OCI-LY1 (cell line): ENCODE data around the gene MAP2K1.

ENCODE experiments used
- H2AFZ ChIP-seq: fragments of 200-600 bp; sonication (generic), shearing (Covaris generic); 2 replicates; pipeline ENCODE4 v1.6.0; 2014; ENCODE audit warnings: antibody characterized with exemption, mild to moderate bottlenecking, low read length
- H3F3A ChIP-seq: fragments of 200-600 bp; sonication (generic), shearing (Covaris generic); 2 replicates; pipeline ENCODE4 v1.6.0; 2014; ENCODE audit warnings: mild to moderate bottlenecking, antibody characterized with exemption, low read length, moderate library complexity; ENCODE audit not compliant: insufficient read depth
- H3K27ac ChIP-seq: fragments of 200-600 bp; sonication (generic); 2 replicates; pipeline ENCODE4 v1.5.1; 2014; ENCODE audit warnings: low read length, mixed run types, mild to moderate bottlenecking, low read depth; ENCODE audit not compliant: poor library complexity, severe bottlenecking
- H3K27me3 ChIP-seq: fragments of 200-600 bp; sonication (generic); 2 replicates; pipeline ENCODE4 v1.6.0; 2014; ENCODE audit warnings: antibody characterized with exemption, mild to moderate bottlenecking, low read length, moderate library complexity; ENCODE audit not compliant: insufficient read depth
- H3K36me3 ChIP-seq: fragments of 200-600 bp; sonication (generic); 2 replicates; pipeline ENCODE4 v1.6.1; 2014; ENCODE audit warnings: mild to moderate bottlenecking, antibody characterized with exemption, low read length, moderate library complexity, mixed read lengths; ENCODE audit not compliant: insufficient read depth
- H3K4me1 ChIP-seq: fragments of 200-600 bp; sonication (generic); 2 replicates; pipeline ENCODE4 v1.5.1; 2014; ENCODE audit warnings: mild to moderate bottlenecking, low read length, moderate library complexity; ENCODE audit not compliant: insufficient read depth, severe bottlenecking
- H3K4me2 ChIP-seq: fragments of 200-600 bp; sonication (generic), shearing (Covaris generic); 2 replicates; pipeline ENCODE4 v1.6.1; 2014; ENCODE audit warnings: low read length
- H3K4me3 ChIP-seq: fragments of 200-600 bp; sonication (generic); 2 replicates; pipeline ENCODE4 v1.5.1; 2014; ENCODE audit warnings: low read length, low read depth, mild to moderate bottlenecking, mixed read lengths; ENCODE audit not compliant: poor library complexity, severe bottlenecking
- H3K79me2 ChIP-seq: fragments of 200-600 bp; shearing (Covaris generic); 2 replicates; pipeline ENCODE4 v1.6.1; 2016; ENCODE audit warnings: mixed run types, low read length, mixed read lengths; ENCODE audit not compliant: insufficient read depth
- H3K9ac ChIP-seq: fragments of 200-600 bp; sonication (generic), shearing (Covaris generic); 2 replicates; pipeline ENCODE4 v1.6.1; 2014; ENCODE audit warnings: mild to moderate bottlenecking, low read length, mixed read lengths
- H3K9me2 ChIP-seq: fragments of 200-600 bp; sonication (generic), shearing (Covaris generic); 2 replicates; pipeline ENCODE4 v1.6.1; 2014; ENCODE audit warnings: low read depth, mild to moderate bottlenecking, low read length, mixed read lengths
- H3K9me3 ChIP-seq: fragments of 200-600 bp; shearing (Covaris generic); 2 replicates; pipeline ENCODE4 v1.6.1; 2014; ENCODE audit warnings: low read length, mixed read lengths
- H4K20me1 ChIP-seq: fragments of 200-600 bp; sonication (generic), shearing (Covaris generic); 2 replicates; pipeline ENCODE4 v1.6.0; 2016; ENCODE audit warnings: mild to moderate bottlenecking, low read length; ENCODE audit not compliant: insufficient read depth
- EZH2 ChIP-seq: fragments of 200-600 bp; sonication (generic), shearing (Covaris generic); IDR thresholded peaks from 2 replicates; pipeline ENCODE4 v1.8.0; 2017; ENCODE audit warnings: borderline replicate concordance, mixed run types, mild to moderate bottlenecking, antibody characterized with exemption, low read length, moderate library complexity, mixed read lengths
- TF ChIP-seq, protein P1 (sequence below): fragments of 200-600 bp; sonication (generic), shearing (Covaris generic); IDR thresholded peaks from 2 replicates; pipeline ENCODE4 v1.5.1; 2017; ENCODE audit warnings: mild to moderate bottlenecking, antibody characterized with exemption, low read length, moderate library complexity, mixed read lengths

The MAP2K1 gene

GRCh38 chr15:66515901-66516322 is 129.2 kb downstream of the MAP2K1 start:
- H3K79me2 ChIP-seq: no peaks in the 10 kb centered on the region

DNA sequence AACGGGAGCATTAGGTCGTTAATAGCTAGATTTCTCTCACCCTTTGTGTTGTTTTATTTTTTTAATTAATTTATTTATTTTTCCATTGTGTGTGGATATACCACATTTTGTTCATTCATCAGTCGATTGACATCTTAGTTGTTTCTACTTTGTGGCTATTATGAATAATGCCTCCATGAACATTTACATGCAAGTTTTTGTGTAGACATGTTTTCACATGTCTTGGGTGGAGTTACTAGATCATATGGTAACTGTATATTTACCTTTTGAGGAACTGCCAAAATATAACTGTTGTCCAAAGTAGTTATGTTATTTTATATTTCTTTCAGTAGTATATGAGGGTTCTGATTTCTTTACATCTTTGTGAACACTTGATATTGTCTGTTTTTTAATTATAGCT is 137.2 kb downstream of the MAP2K1 start:
- no peak overlapping the region for H3K4me3 ChIP-seq
- no peaks in the 10 kb centered on the region for H4K20me1 ChIP-seq
- H3K9me2 ChIP-seq: no peaks in the 10 kb centered on the region
- no peaks in the 10 kb centered on the region for H3K79me2 ChIP-seq
- H2AFZ ChIP-seq: no peak overlapping the region
- no peaks in the 10 kb centered on the region for H3K9me3 ChIP-seq
- H3K36me3 ChIP-seq: peaks cover 85% of the 10 kb centered on the region
- TF ChIP-seq, protein P1, sequence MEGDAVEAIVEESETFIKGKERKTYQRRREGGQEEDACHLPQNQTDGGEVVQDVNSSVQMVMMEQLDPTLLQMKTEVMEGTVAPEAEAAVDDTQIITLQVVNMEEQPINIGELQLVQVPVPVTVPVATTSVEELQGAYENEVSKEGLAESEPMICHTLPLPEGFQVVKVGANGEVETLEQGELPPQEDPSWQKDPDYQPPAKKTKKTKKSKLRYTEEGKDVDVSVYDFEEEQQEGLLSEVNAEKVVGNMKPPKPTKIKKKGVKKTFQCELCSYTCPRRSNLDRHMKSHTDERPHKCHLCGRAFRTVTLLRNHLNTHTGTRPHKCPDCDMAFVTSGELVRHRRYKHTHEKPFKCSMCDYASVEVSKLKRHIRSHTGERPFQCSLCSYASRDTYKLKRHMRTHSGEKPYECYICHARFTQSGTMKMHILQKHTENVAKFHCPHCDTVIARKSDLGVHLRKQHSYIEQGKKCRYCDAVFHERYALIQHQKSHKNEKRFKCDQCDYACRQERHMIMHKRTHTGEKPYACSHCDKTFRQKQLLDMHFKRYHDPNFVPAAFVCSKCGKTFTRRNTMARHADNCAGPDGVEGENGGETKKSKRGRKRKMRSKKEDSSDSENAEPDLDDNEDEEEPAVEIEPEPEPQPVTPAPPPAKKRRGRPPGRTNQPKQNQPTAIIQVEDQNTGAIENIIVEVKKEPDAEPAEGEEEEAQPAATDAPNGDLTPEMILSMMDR: no peak
- no peak for TF ChIP-seq EZH2
- no peak overlapping the region for H3K27ac ChIP-seq
- H3K9ac ChIP-seq: no peak overlapping the region
- no peaks in the 10 kb centered on the region for H3K4me1 ChIP-seq
- no peak overlapping the region for H3K4me2 ChIP-seq
- no peaks in the 10 kb centered on the region for H3K27me3 ChIP-seq
- no peaks in the 10 kb centered on the region for H3F3A ChIP-seq

More at GRCh38 chr15:66515901-66516322, 129.2 kb downstream of the MAP2K1 start:
- Histone ChIP-seq H3K4me1 (peaks cover 5% of the 10 kb centered on the region), H4K20me1 (no peaks in the 10 kb centered on the region), H3K9me3 (no peaks in the 10 kb centered on the region), H3K9me2 (no peaks in the 10 kb centered on the region), H3K4me2 (no peak overlapping the region), H3F3A (no peaks in the 10 kb centered on the region), H3K27me3 (no peaks in the 10 kb centered on the region), H3K9ac (no peak overlapping the region), H3K36me3 (peaks cover 68% of the 10 kb centered on the region), H3K4me3 (no peak overlapping the region), H2AFZ (no peak overlapping the region), H3K27ac (no peak overlapping the region)
- no peak for TF ChIP-seq EZH2
- TF ChIP-seq, protein P1: no peak

- H3K36me3 ChIP-seq: peaks cover 86% of the 10 kb centered on the region
- H3K9me2 ChIP-seq: no peaks in the 10 kb centered on the region
- no peaks in the 10 kb centered on the region for H3F3A ChIP-seq
- no peaks in the 10 kb centered on the region for H3K4me1 ChIP-seq
- H3K4me2 ChIP-seq: no peak overlapping the region
- no peak overlapping the region for H3K4me3 ChIP-seq
- no peaks in the 10 kb centered on the region for H3K79me2 ChIP-seq
- no peaks in the 10 kb centered on the region for H3K27me3 ChIP-seq
- no peak overlapping the region for H3K9ac ChIP-seq
- no peak overlapping the region for H2AFZ ChIP-seq
- TF ChIP-seq, protein P1: no peak
- no peak for TF ChIP-seq EZH2
- H3K9me3 ChIP-seq: no peaks in the 10 kb centered on the region
- H4K20me1 ChIP-seq: no peaks in the 10 kb centered on the region
- no peak overlapping the region for H3K27ac ChIP-seq
Observed at GRCh38 chr15:66524838-66525237, 138.1 kb downstream of the MAP2K1 start.
